Measurements from ENCODE around the gene PRUNE2. TPM values are rescaled to one million over a fixed set of nuclear protein-coding genes. Genes with fewer than 3 reads are reported as not detected.
"Not testable (repeated sequence)": the region's sequence is repeated elsewhere in the genome, so short reads cannot be mapped to it uniquely, and the experiment has no call there.

Gene PRUNE2
- total RNA-seq, 1 donor from 2014 or later: 650 TPM

- DNase-seq (ENCODE audit: low read depth): no peak
Observed at GRCh38 chr9:76800901-76801300, 105.0 kb downstream of the PRUNE2 start.

- no peak for DNase-seq (ENCODE audit: low read depth)
Observed at GRCh38 chr9:76799473-76799872, 106.4 kb downstream of the PRUNE2 start.

GRCh38 chr9:76798527-76798926, 107.4 kb downstream of the PRUNE2 start:
- peak; percentile 38 for DNase-seq (ENCODE audit: low read depth)

- DNase-seq (ENCODE audit: low read depth): no peak
Observed at GRCh38 chr9:76796296-76796695, 109.6 kb downstream of the PRUNE2 start.

- no peak for DNase-seq (ENCODE audit: low read depth)
Observed at GRCh38 chr9:76793784-76794431, 112.0 kb downstream of the PRUNE2 start.

- no peak for DNase-seq (ENCODE audit: low read depth)
Observed at GRCh38 chr9:76789840-76790239, 116.1 kb downstream of the PRUNE2 start.

- no peak for DNase-seq (ENCODE audit: low read depth)
Observed at GRCh38 chr9:76787677-76788076, 118.2 kb downstream of the PRUNE2 start.

GRCh38 chr9:76785501-76785900, 120.4 kb downstream of the PRUNE2 start:
- DNase-seq (ENCODE audit: low read depth): no peak

GRCh38 chr9:76784881-76785280, 121.0 kb downstream of the PRUNE2 start:
- DNase-seq (ENCODE audit: low read depth): no peak

GRCh38 chr9:76772686-76773445, 133.0 kb downstream of the PRUNE2 start:
- no peak for DNase-seq (ENCODE audit: low read depth)

- no peak for DNase-seq (ENCODE audit: low read depth)
Observed at GRCh38 chr9:76766126-76766525, 139.8 kb downstream of the PRUNE2 start.

GRCh38 chr9:76764138-76764537, 141.8 kb downstream of the PRUNE2 start, which contains the start of gene PCA3:
Gene PCA3 (plus strand): TSS chr9:76764438.
- DNase-seq (ENCODE audit: low read depth): no peak

GRCh38 chr9:76761448-76761847, 144.5 kb downstream of the PRUNE2 start:
- DNase-seq (ENCODE audit: low read depth): no peak

- DNase-seq (ENCODE audit: low read depth): peak; percentile 59
Observed at GRCh38 chr9:76759732-76760131, 146.2 kb downstream of the PRUNE2 start.

- DNase-seq (ENCODE audit: low read depth): no peak
Observed at GRCh38 chr9:76758476-76758875, 147.4 kb downstream of the PRUNE2 start.

GRCh38 chr9:76756941-76757673, 148.8 kb downstream of the PRUNE2 start:
- DNase-seq (ENCODE audit: low read depth): no peak

- DNase-seq (ENCODE audit: low read depth): peak; percentile 45
Observed at GRCh38 chr9:76756268-76756640, 149.7 kb downstream of the PRUNE2 start.

- DNase-seq (ENCODE audit: low read depth): peak; percentile 66
Observed at GRCh38 chr9:76751001-76751400, 154.9 kb downstream of the PRUNE2 start.

GRCh38 chr9:76744336-76744735, 161.6 kb downstream of the PRUNE2 start:
- no peak for DNase-seq (ENCODE audit: low read depth)

- DNase-seq (ENCODE audit: low read depth): no peak
Observed at GRCh38 chr9:76743931-76744330, 162.0 kb downstream of the PRUNE2 start.

- not testable (repeated sequence) for DNase-seq (ENCODE audit: low read depth)
Observed at GRCh38 chr9:76742890-76743289, 163.0 kb downstream of the PRUNE2 start.

GRCh38 chr9:76741524-76741923, 164.4 kb downstream of the PRUNE2 start:
- no peak for DNase-seq (ENCODE audit: low read depth)

All from myocyte (in vitro differentiated cells).